ENCODE data around the gene IRF5.

DNA sequence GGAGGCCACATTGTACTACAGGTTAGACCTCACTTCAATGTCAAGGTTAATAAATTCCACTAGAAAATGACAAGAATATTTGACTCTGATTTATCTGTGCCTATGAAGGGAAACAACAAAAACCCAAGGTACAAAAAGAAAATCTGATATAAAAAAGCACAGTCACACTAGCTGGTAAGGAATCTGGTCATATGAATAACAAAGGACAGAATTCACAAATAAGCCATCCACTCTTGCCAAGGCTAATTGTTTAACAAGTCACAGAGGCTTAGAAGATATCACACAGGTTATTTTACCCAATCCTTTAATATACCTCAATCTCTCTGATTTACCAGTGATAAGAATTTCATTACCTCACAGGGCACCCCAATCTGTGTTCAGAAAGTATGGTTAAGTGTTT, 47.9 kb downstream of the IRF5 start:
- TF ChIP-seq POLR2A (IDR thresholded peaks at IDR 0.05; ENCODE audit: borderline replicate concordance, extremely low read depth, insufficient read depth, insufficient read length) (no peak), FOSL1 (IDR thresholded peaks at IDR 0.05; ENCODE audit: low read depth) (no peak), JUND (IDR thresholded peaks at IDR 0.05) (no peak), POLR2AphosphoS5 (IDR thresholded peaks at IDR 0.05; ENCODE audit: low read depth, low read length) (no peak), EZH2 (IDR thresholded peaks at IDR 0.05) (no peak), SIN3A (IDR thresholded peaks at IDR 0.05; ENCODE audit: low read depth) (no peak), RAD21 (IDR thresholded peaks at IDR 0.05; ENCODE audit: low read depth) (no peak), SRF (IDR thresholded peaks at IDR 0.05; ENCODE audit: low read depth) (no peak), ZNF274 (IDR thresholded peaks at IDR 0.05; ENCODE audit: low read depth, low read length) (no peak), YY1 (IDR thresholded peaks at IDR 0.05; ENCODE audit: extremely low read depth, insufficient replicate concordance, low read depth, low read length) (no peak)
- TF ChIP-seq, protein P1, sequence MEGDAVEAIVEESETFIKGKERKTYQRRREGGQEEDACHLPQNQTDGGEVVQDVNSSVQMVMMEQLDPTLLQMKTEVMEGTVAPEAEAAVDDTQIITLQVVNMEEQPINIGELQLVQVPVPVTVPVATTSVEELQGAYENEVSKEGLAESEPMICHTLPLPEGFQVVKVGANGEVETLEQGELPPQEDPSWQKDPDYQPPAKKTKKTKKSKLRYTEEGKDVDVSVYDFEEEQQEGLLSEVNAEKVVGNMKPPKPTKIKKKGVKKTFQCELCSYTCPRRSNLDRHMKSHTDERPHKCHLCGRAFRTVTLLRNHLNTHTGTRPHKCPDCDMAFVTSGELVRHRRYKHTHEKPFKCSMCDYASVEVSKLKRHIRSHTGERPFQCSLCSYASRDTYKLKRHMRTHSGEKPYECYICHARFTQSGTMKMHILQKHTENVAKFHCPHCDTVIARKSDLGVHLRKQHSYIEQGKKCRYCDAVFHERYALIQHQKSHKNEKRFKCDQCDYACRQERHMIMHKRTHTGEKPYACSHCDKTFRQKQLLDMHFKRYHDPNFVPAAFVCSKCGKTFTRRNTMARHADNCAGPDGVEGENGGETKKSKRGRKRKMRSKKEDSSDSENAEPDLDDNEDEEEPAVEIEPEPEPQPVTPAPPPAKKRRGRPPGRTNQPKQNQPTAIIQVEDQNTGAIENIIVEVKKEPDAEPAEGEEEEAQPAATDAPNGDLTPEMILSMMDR (IDR thresholded peaks at IDR 0.05 in 2 of 3, conservative IDR thresholded peaks at IDR 0.05 in 1 of 3; ENCODE audit: borderline replicate concordance in 1 of 3, insufficient read depth in 1 of 3, low read depth in 2 of 3, low read length in 2 of 3): no peak
- TF ChIP-seq, protein P2, sequence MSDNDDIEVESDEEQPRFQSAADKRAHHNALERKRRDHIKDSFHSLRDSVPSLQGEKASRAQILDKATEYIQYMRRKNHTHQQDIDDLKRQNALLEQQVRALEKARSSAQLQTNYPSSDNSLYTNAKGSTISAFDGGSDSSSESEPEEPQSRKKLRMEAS (IDR thresholded peaks at IDR 0.05): no peak

Measured in HCT116 (cell line).